MCF 10A (cell line): ENCODE data around the gene COMMD4. TPM values are rescaled to one million over a fixed set of nuclear protein-coding genes. Genes with fewer than 3 reads are reported as not detected.

Experiments used
- BruUV-seq: library from RNA; stranded (reverse); fragments of 400-500 nt; replicated peaks from 2 replicates; lab custom pipeline; 2021; lab: Mats Ljungman, UMichigan
- CTCF ChIA-PET: fragments of 300-600 bp; sonication (Branson Sonifier 250); formaldehyde crosslinking; extraction: SDS; loops from one replicate; lab custom pipeline; 2021; ENCODE audit warnings: antibody characterized with exemption, inconsistent platforms; lab: Yijun Ruan, JAX
- POLR2A ChIA-PET: fragments of 300-600, 350-650 bp; sonication (Branson Sonifier 250); formaldehyde crosslinking; extraction: SDS; loops from one replicate; lab custom pipeline; 2020; ENCODE audit warnings: antibody characterized with exemption, inconsistent platforms; lab: Yijun Ruan, JAX
- DNase-seq: peaks from one replicate; pipeline ENCODE4 v3.0.0-alpha.2; 2018; ENCODE audit not compliant: unreplicated experiment
- H3K27ac Mint-ChIP-seq: one replicate; pipeline ENCODE4 v1.8.0; 2022; ENCODE audit warnings: mild to moderate bottlenecking, low read depth, mixed read lengths; ENCODE audit not compliant: unreplicated experiment
- H3K27me3 Mint-ChIP-seq: one replicate; pipeline ENCODE4 v1.8.0; 2022; ENCODE audit warnings: mixed read lengths; ENCODE audit not compliant: insufficient read depth, unreplicated experiment
- H3K36me3 Mint-ChIP-seq: one replicate; pipeline ENCODE4 v1.8.0; 2022; ENCODE audit warnings: mild to moderate bottlenecking, moderate library complexity, mixed read lengths; ENCODE audit not compliant: insufficient read depth, unreplicated experiment
- H3K4me1 Mint-ChIP-seq: one replicate; pipeline ENCODE4 v1.8.0; 2022; ENCODE audit warnings: mixed read lengths; ENCODE audit not compliant: insufficient read depth, unreplicated experiment
- H3K4me3 Mint-ChIP-seq: one replicate; pipeline ENCODE4 v1.8.0; 2022; ENCODE audit warnings: mild to moderate bottlenecking, moderate library complexity, mixed read lengths; ENCODE audit not compliant: unreplicated experiment
- H3K9me3 Mint-ChIP-seq: one replicate; pipeline ENCODE4 v1.8.0; 2022; ENCODE audit warnings: mixed read lengths; ENCODE audit not compliant: unreplicated experiment
- CTCF ChIP-seq: fragments of 200-600 bp; IDR thresholded peaks from one replicate; pipeline ENCODE4 v1.8.0; 2022; ENCODE audit warnings: antibody characterized with exemption, mild to moderate bottlenecking; ENCODE audit not compliant: unreplicated experiment
- intact Hi-C: fragments of 100-400 bp; cut with micrococcal nuclease; formaldehyde crosslinking; loops from 2 replicates; pipeline ENCODE4 v1.14.1; 2022
- total RNA-seq: library from RNA; stranded (reverse); gene quantifications from 2 replicates; pipeline ENCODE4 v1.2.3, GENCODE V29; 2022

Gene COMMD4
- total RNA-seq, 1 experiment from 2014 or later: 47.3 TPM

GRCh38 chr15:75321711-75322110 is 14.2 kb upstream of the COMMD4 start:
- Mint-ChIP-seq H3K27me3 (peaks cover 15% of the 10 kb centered on the region), H3K36me3 (peaks cover 6% of the 10 kb centered on the region), H3K4me1 (no peaks in the 10 kb centered on the region), H3K9me3 (peaks cover 8% of the 10 kb centered on the region), H3K4me3 (no peak overlapping the region), H3K27ac (no peak overlapping the region)
- no peak for DNase-seq
- intact Hi-C loops: no loop called here
- BruUV-seq: no TSS peak
- ChIA-PET CTCF (no interaction called here), POLR2A (no interaction called here)
- TF ChIP-seq CTCF: no peak

GRCh38 chr15:75325922-75326321 is 9.9 kb upstream of the COMMD4 start:
- H3K9me3 Mint-ChIP-seq: peaks cover 8% of the 10 kb centered on the region

DNA sequence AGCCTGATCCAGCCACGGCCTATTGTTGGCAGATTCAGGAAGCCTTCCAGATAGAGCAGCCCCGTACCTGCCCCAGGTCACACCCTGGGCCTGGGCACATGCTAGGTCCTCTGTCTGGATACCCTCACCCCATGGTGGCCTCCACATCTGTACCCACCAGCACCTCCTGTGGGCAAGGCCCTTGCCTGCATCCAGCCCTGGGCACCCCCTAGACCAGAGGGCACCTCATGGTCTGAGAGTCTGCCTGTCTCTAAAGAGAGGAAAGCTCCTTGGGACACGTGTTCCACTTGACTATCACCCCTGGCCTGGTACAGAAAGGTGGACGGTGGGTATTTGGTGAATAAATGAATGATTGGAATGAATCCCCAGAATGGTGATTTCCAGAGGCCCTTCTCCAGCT is 8.9 kb upstream of the COMMD4 start:
- Mint-ChIP-seq H3K27me3 (peaks cover 4% of the 10 kb centered on the region), H3K9me3 (peaks cover 1% of the 10 kb centered on the region), H3K4me3 (no peak overlapping the region), H3K4me1 (peaks cover 2% of the 10 kb centered on the region), H3K27ac (no peak overlapping the region), H3K36me3 (peaks cover 6% of the 10 kb centered on the region)
- TF ChIP-seq CTCF: no peak
- ChIA-PET POLR2A (no interaction called here), CTCF (interaction anchor here (0.7 kb wide), 1 partner anchor 124 kb away, joined by 3 read pairs; no protein-coding TSS in a partner anchor)
- intact Hi-C loops: no loop called here
- BruUV-seq: no TSS peak
- no peak for DNase-seq

More at GRCh38 chr15:75325922-75326321, 9.9 kb upstream of the COMMD4 start:
- Mint-ChIP-seq H3K36me3 (peaks cover 6% of the 10 kb centered on the region), H3K4me1 (no peaks in the 10 kb centered on the region), H3K27ac (no peak overlapping the region), H3K27me3 (peaks cover 15% of the 10 kb centered on the region), H3K4me3 (no peak overlapping the region)
- intact Hi-C loops: no loop called here
- no TSS peak for BruUV-seq
- POLR2A ChIA-PET: no interaction called here
- CTCF ChIA-PET: no interaction called here
- TF ChIP-seq CTCF: no peak
- DNase-seq: no peak

GRCh38 chr15:75327491-75327890 is 8.4 kb upstream of the COMMD4 start:
- Mint-ChIP-seq H3K9me3 (no peaks in the 10 kb centered on the region), H3K4me1 (peaks cover 4% of the 10 kb centered on the region), H3K27ac (no peak overlapping the region), H3K36me3 (peaks cover 6% of the 10 kb centered on the region), H3K27me3 (no peaks in the 10 kb centered on the region), H3K4me3 (no peak overlapping the region)
- no TSS peak for BruUV-seq
- TF ChIP-seq CTCF: no peak
- DNase-seq: no peak
- ChIA-PET CTCF (interaction anchor here (0.7 kb wide), 1 partner anchor 124 kb away, joined by 3 read pairs; no protein-coding TSS in a partner anchor), POLR2A (interaction anchor here (0.8 kb wide), 1 partner anchor 8 kb away, joined by 3 read pairs; the partner anchor contains the start of gene COMMD4)
- intact Hi-C loops: no loop called here
